ENCODE data around the gene AKAP11.

Gene AKAP11

GRCh38 chr13:42329239-42329638, 57.3 kb downstream of the AKAP11 start:
- DNase-seq (ENCODE audit: low read depth, low spot score), result no peak

GRCh38 chr13:42331009-42331408, 59.1 kb downstream of the AKAP11 start:
- no peak for DNase-seq (ENCODE audit: low read depth, low spot score)

GRCh38 chr13:42333613-42334328, 61.8 kb downstream of the AKAP11 start:
- peak; percentile 17 for DNase-seq (ENCODE audit: low read depth, low spot score)

DNA sequence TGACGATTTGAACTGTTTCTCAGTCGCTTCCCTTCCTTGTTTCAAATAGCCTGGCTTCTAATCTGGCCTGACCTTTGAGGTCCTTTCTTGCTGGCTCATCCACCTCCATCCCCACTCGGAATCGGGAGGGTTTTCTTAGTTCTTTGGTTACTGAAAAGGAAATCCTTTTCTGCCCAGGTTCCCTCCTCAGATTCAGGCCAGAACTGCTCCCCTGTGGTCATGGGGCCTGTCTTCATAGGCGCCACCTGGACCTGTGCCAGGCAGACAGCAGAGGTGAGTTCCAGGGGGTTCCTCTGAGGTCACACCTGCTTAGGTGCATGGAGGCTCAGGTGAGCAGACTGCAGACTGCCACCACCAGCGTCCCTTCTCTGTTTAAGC, 62.4 kb downstream of the AKAP11 start:
- no peak for DNase-seq (ENCODE audit: low read depth, low spot score)

DNA sequence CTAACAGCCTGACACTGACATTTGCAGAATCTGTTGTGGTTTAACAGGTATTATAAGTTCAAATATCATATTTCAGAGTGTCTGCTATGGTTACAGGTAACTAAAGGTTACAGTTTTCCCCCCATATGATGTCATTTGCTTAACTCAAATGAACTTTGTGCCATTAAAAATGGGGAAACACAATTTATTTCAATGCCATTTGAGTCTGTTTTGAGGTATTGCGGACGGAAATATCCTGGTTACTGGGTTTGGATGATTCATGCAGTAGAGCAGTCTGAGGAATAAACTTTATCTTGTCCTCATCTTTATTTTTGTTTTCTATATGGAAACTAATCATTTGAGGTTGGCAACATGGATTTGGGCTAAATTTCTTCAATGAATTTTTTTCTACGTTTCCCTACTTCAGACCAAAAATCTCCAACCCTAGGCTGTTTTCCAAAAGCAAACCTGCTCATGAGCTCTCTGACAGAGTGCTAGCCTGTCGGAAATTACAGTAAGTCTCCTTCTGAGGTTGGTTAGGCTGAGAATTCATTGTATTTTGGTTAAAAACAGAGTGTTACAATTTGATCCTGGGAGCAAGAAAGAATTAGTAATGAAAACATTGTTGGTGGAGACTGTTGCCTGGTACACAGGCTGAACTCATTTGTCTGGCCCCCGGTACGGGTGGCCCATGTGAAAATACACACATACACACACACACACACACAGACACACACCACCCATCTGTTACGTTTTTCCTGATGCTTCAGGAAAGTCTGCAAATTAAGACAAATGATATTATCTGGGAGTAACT, 66.1 kb downstream of the AKAP11 start:
- no peak for DNase-seq (ENCODE audit: low read depth, low spot score)

DNA sequence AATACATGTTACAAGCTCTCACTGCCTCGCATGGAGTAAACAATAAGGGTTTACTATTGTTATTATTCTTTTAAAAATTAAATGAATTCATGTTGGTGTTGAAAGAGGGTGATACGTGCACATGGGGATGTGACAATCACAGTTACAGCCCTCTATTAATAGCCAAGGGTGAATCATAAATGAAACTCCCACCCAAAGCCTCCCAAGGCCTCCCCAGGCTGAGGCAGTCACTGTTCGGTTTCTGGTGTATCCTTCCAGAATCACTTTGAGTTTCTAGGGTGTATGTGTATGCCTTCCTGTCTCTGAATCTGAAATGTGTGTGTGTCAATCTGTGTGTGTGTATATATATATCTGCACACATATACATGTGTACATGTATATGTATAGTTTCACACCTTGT, 73.4 kb downstream of the AKAP11 start:
- DNase-seq (ENCODE audit: low read depth, low spot score), result no peak

- DNase-seq (ENCODE audit: low read depth, low spot score), result no peak
Measured at GRCh38 chr13:42348576-42348975, 76.6 kb downstream of the AKAP11 start.

DNA sequence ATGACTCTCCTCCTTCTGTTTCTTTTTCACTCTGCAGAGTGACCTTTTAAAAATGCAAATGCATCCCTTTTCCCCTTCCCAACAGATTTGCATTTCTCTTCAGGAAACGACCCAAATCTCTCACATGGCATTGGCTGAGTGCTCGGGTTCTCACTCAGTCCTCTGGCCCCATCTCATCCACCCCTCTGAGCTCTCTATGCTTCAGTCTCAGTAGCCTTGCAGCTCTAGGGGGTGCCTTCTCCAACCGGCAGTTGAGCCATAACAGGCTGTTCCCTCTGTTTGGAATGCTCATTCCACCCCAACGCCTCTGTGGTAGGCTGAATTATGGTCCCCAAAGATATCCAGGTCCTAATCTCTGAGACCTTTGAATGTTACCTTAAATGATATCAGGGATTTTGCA, 78.2 kb downstream of the AKAP11 start:
- no peak for DNase-seq (ENCODE audit: low read depth, low spot score)

DNA sequence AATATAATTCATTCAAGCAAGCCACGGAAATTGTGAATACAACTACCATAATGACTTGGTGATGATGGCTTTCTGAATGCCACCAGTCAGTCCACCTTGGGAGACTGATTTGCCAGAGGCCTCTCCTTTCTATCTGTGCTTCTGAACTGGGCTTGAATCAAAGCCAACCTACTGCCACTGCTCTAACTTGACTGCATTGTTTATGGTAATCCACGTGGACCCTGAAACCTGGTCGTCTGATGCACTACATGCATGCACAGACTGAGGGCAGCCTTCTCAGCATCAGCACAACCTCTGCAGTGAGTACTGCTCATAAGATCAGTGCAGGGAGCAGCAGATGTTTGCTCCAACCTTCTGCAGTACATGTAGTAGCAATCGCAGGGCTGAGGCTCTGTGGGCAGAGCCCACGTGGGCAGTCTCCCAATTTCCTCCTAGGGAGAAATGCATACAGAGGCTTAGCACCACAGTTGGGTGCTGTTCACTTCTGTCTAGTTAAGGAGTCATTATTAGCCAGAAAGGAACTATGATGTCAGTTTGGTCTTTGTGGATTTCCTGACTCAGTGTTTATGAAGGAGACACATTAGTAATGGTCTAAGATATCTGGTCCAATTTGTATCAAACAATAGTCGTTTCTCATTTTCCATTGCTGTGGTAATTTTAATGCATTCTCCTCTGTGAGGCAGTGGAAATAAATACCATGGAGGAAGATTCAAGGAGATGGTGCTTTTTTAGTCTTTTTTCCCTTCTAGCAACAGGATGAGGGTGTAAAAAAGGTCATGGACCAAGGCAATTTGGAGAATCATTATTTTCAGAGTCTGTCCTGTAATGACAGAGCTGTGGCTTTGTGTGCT, 82.5 kb downstream of the AKAP11 start:
- peak; percentile 58 for DNase-seq (ENCODE audit: low read depth, low spot score)

GRCh38 chr13:42355092-42355485, 83.1 kb downstream of the AKAP11 start:
- DNase-seq (ENCODE audit: low read depth, low spot score), result no peak

- no peak for DNase-seq (ENCODE audit: low read depth, low spot score)
Measured at GRCh38 chr13:42355491-42356183, 83.7 kb downstream of the AKAP11 start.

- no peak for DNase-seq (ENCODE audit: low read depth, low spot score)
Measured at GRCh38 chr13:42356184-42356575, 84.2 kb downstream of the AKAP11 start.

DNA sequence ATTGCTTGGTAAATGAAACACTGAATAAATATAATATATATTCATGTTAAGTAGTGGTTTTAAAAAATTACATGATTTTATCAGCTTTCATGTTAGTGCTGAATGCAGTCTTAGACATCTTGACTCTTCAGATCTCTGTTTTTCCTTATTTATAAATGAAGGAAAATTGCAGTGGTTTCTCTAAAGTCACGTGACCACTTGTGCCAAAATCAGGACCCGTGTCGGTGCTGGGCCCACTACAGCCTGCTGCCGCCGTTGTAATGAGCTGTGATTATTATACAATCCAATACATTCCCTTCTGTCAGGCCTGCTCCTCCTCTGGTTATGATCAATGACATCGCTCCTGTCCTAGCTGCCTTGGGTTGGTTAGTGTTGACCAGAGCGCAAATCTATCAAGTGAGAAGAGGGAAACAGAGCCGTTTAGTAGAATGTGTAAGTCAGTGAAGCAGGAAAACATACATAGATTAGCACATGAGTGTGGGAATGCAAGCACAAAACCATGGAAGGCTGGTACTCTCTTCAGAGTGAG, 88.2 kb downstream of the AKAP11 start:
- DNase-seq (ENCODE audit: low read depth, low spot score), result no peak

DNA sequence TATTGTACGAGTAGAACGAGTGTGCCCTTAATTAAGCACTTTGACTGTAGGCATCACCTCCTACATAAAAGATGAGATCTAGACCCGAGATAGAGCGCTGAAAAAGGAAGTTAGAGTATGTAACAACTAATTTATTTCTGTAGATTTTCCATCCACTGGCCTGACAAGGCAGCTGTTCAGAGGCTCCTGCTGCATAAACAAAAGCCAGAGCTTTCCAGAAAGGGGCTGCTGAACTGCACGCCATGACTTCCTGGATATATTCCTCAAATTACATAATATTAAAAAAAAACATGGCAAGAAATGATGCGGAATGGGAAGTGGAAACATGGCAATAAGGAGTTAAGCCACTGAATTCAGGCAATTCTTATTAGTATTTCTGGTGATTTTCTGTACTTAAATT, 89.7 kb downstream of the AKAP11 start:
- peak; percentile 28 for DNase-seq (ENCODE audit: low read depth, low spot score)

- DNase-seq (ENCODE audit: low read depth, low spot score), result peak; percentile 32
Measured at GRCh38 chr13:42363941-42364612, 92.1 kb downstream of the AKAP11 start.

DNA sequence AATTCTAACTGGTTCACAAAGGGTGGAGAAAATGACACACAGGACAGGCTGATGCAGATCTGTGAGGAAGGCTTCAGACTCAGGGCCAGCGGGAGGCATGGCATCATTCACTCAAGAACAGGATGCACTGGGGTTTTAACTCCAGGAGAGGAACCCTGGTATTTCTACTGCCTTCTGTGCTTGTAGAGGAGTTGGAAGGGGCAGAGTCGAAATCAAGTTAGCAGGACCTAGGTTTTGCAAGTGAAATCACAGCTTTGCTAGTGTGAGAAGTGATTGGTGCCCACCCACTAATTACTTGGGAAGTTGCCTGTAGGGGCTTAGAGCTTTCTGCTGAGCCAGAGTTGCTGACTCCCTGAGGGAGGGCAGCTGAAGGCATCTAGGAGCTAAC, 92.7 kb downstream of the AKAP11 start:
- peak; percentile 51 for DNase-seq (ENCODE audit: low read depth, low spot score)

DNA sequence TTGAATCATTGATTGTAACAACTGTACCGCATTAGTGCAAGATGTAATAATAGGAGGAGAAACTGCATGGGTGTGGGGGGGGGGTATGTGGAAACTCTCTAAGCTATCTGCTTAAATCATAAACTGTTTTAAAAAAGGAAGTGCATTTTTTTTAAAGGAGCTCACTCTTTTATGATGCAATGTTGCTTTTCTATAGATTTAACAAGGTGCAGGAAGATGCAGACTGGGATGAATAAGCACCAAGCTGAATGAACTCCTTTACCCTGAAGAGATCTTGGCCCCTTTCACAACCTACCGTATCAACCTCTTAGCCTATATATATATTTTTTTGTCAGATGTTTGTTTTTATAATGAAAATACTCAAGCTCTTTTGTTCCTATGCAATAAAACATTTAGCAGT, 95.9 kb downstream of the AKAP11 start:
- DNase-seq (ENCODE audit: low read depth, low spot score), result no peak

GRCh38 chr13:42369071-42369797, 97.3 kb downstream of the AKAP11 start:
- no peak for DNase-seq (ENCODE audit: low read depth, low spot score)

- DNase-seq (ENCODE audit: low read depth, low spot score), result no peak
Measured at GRCh38 chr13:42370229-42370628, 98.3 kb downstream of the AKAP11 start.

Measured in smooth muscle cell of the brain vasculature (primary cell).